GM12878 (cell line): ENCODE data around the gene MFNG. TPM values are rescaled to one million over a fixed set of nuclear protein-coding genes. Genes with fewer than 3 reads are reported as not detected.

Experiments
- ATAC-seq: fragments of 200-7000 bp; cut with Tn5 transposase; 3 replicates; pipeline ENCODE4 v1.9.1; 2020; ENCODE audit warnings: mild to moderate bottlenecking, moderate library complexity
- BruUV-seq: library from RNA; stranded (reverse); fragments of 400-500 nt; replicated peaks from 2 replicates; lab custom pipeline; 2021; lab: Mats Ljungman, UMichigan
- CTCF ChIA-PET: fragments of 300-600 bp; sonication (Branson Sonifier 250); formaldehyde crosslinking; extraction: SDS; loops from one replicate; lab custom pipeline; 2021; ENCODE audit warnings: inconsistent platforms; lab: Yijun Ruan, JAX
- POLR2A ChIA-PET: fragments of 350-600 bp; formaldehyde crosslinking; extraction: SDS; loops from one replicate; lab custom pipeline; 2021; ENCODE audit warnings: inconsistent platforms; lab: Charles Lee
- RAD21 ChIA-PET: fragments of 300-600 bp; sonication (Branson Sonifier 250); formaldehyde crosslinking; loops from one replicate; lab custom pipeline; 2023; ENCODE audit warnings: antibody characterized with exemption; ENCODE audit not compliant: unreplicated experiment; lab: Charles Lee
- SMC1A ChIA-PET: fragments of 300-600 bp; sonication (Branson Sonifier 250); formaldehyde crosslinking; loops from one replicate; lab custom pipeline; 2023; ENCODE audit not compliant: unreplicated experiment, uncharacterized antibody; lab: Charles Lee
- DNase-seq: peaks from one replicate; pipeline ENCODE4 v3.0.0-alpha.2; 2011; ENCODE audit warnings: low read depth, low spot score
- FAIRE-seq: peaks from 3 replicates; lab custom pipeline; 2011; peaks lifted over from hg19 to GRCh38; lab: Jason Lieb, UNC
- H2AFZ ChIP-seq: 2 replicates; pipeline ENCODE4 v1.6.0; 2011; ENCODE audit warnings: low read depth, low read length, control low read depth; ENCODE audit not compliant: control insufficient read depth
- H3K27ac ChIP-seq: 2 replicates; pipeline ENCODE4 v1.5.1; 2011; ENCODE audit warnings: control low read depth; ENCODE audit not compliant: control insufficient read depth, insufficient read depth
- H3K27me3 ChIP-seq, 2 experiments: replicated peaks in 1 of 2; 2 replicates each; pipeline versions ENCODE4 v1.6.0 to v1.6.1; 2011; ENCODE audit warnings: low read length in 1 of 2; ENCODE audit not compliant: control insufficient read depth in 2 of 2, insufficient read depth in 2 of 2
- H3K36me3 ChIP-seq, 2 experiments: 2 replicates each; pipeline ENCODE4 v1.5.1; 2011; ENCODE audit warnings: low read length in 1 of 2; ENCODE audit not compliant: control insufficient read depth in 2 of 2, insufficient read depth in 2 of 2
- H3K4me1 ChIP-seq: 2 replicates; pipeline ENCODE4 v1.6.1; 2011; ENCODE audit warnings: mild to moderate bottlenecking, low read length, moderate library complexity, mixed read lengths; ENCODE audit not compliant: control insufficient read depth, insufficient read depth
- H3K4me2 ChIP-seq: 2 replicates; pipeline ENCODE4 v1.6.0; 2011; ENCODE audit warnings: control low read depth; ENCODE audit not compliant: control insufficient read depth, insufficient read depth
- H3K4me3 ChIP-seq: fragments of 200-600 bp; sonication (generic); 2 replicates; pipeline ENCODE4 v1.5.1; 2016
- H3K79me2 ChIP-seq: 2 replicates; pipeline ENCODE4 v1.6.0; 2011; ENCODE audit warnings: low read length; ENCODE audit not compliant: control insufficient read depth, insufficient read depth
- H3K9ac ChIP-seq: 2 replicates; pipeline ENCODE4 v1.8.0; 2011; ENCODE audit warnings: low read length, control low read depth, mixed read lengths; ENCODE audit not compliant: control insufficient read depth, insufficient read depth
- H3K9me3 ChIP-seq: replicated peaks from 3 replicates; pipeline ENCODE4 v1.5.1; 2011; ENCODE audit warnings: mild to moderate bottlenecking, low read length; ENCODE audit not compliant: control insufficient read depth, insufficient read depth
- H4K20me1 ChIP-seq: 2 replicates; pipeline ENCODE4 v1.6.0; 2011; ENCODE audit not compliant: control insufficient read depth, insufficient read depth
- CHD2 ChIP-seq: IDR thresholded peaks from 2 replicates; pipeline ENCODE4 v1.6.1; 2011; ENCODE audit warnings: low read depth, low read length, improper control_type of control experiment, borderline replicate concordance
- FOS ChIP-seq: IDR thresholded peaks from 3 replicates; pipeline ENCODE4 v1.6.1; 2011; ENCODE audit warnings: borderline replicate concordance; ENCODE audit not compliant: insufficient read length; ENCODE audit errors: extremely low read depth
- HDAC6 ChIP-seq: fragments of 200-600 bp; sonication (generic); IDR thresholded peaks from one replicate; pipeline ENCODE4 v1.8.0; 2017; ENCODE audit warnings: antibody characterized with exemption; ENCODE audit not compliant: unreplicated experiment
- NR2C1 ChIP-seq: fragments of 450-650 bp; IDR thresholded peaks from 2 replicates; pipeline ENCODE4 v1.6.1; 2017; ENCODE audit warnings: antibody characterized with exemption, mild to moderate bottlenecking, moderate library complexity
- RFX5 ChIP-seq: IDR thresholded peaks from 2 replicates; pipeline ENCODE4 v1.6.1; 2011; ENCODE audit warnings: low read depth, low read length, improper control_type of control experiment
- SPI1 ChIP-seq: IDR thresholded peaks from 2 replicates; pipeline ENCODE4 v1.6.1; 2011; ENCODE audit warnings: low read depth, mild to moderate bottlenecking, low read length, moderate library complexity, borderline replicate concordance; ENCODE audit not compliant: insufficient read depth
- WRNIP1 ChIP-seq: IDR thresholded peaks from 2 replicates; pipeline ENCODE4 v1.6.1; 2011; ENCODE audit warnings: low read depth, low read length, improper control_type of control experiment, borderline replicate concordance
- ZBED1 ChIP-seq: IDR thresholded peaks from 2 replicates; pipeline ENCODE4 v1.6.1; 2016; ENCODE audit warnings: borderline replicate concordance
- WGBS: methylation state at CpG from one replicate; pipeline ENCODE4 v1.1.6; 2016; ENCODE audit warnings: low lambda C conversion rate; ENCODE audit not compliant: insufficient replicate concordance, insufficient coverage; ENCODE audit errors: missing lambda C conversion rate; 5-methylcytosine and 5-hydroxymethylcytosine counted together
- in situ Hi-C: fragments of 300-500 bp; cut with MboI; formaldehyde crosslinking; loops from 9 replicates; pipeline ENCODE4 v1.14.3; 2018; ENCODE audit warnings: mixed read lengths
- intact Hi-C: fragments of 100-400 bp; cut with micrococcal nuclease; formaldehyde crosslinking; loops from one replicate; pipeline ENCODE4 v1.14.2; 2022; ENCODE audit not compliant: unreplicated experiment
- polyA plus RNA-seq, 11 experiments: library from polyadenylated mRNA; depleted of rRNA in 4 of 11; unstranded in 6 of 11; stranded (reverse) in 5 of 11; fragments of >200 nt; fragmentation: Nextera tagmentation in 4 of 11; fragmentation: Illumina TruSeq in 1 of 11; extraction: Ambion mirVana in 4 of 11; extraction: Trizol in 1 of 11; gene quantifications; 1 replicate in 1 of 11; 2 replicates in 10 of 11; pipeline versions ENCODE4 v1.2.1 to v1.2.3, GENCODE V29; 2011 to 2016; ENCODE audit warnings: inconsistent platforms in 2 of 11, missing spikeins in 2 of 11, low read depth in 1 of 11
- total RNA-seq, 4 experiments: library from RNA; depleted of rRNA in 3 of 4; stranded (reverse); fragments of >200 nt in 3 of 4; fragmentation: Illumina TruSeq in 1 of 4; extraction: Trizol in 1 of 4; gene quantifications; 2 replicates each; pipeline versions ENCODE4 v1.2.1 to v1.2.3, GENCODE V29; 2013 to 2021
- TF ChIP-seq, protein P1 (sequence below): IDR thresholded peaks from 2 replicates; pipeline ENCODE4 v1.6.1; 2012; ENCODE audit warnings: improper control_type of control experiment, low read depth, low read length; ENCODE audit not compliant: insufficient replicate concordance

MFNG gene
- total and polyA plus RNA-seq, 10 of the 15 experiments (the other 5 are each of a cell fraction or from before 2014, with no cell fraction given): 11.5 to 117 (median 68.5) TPM

DNA sequence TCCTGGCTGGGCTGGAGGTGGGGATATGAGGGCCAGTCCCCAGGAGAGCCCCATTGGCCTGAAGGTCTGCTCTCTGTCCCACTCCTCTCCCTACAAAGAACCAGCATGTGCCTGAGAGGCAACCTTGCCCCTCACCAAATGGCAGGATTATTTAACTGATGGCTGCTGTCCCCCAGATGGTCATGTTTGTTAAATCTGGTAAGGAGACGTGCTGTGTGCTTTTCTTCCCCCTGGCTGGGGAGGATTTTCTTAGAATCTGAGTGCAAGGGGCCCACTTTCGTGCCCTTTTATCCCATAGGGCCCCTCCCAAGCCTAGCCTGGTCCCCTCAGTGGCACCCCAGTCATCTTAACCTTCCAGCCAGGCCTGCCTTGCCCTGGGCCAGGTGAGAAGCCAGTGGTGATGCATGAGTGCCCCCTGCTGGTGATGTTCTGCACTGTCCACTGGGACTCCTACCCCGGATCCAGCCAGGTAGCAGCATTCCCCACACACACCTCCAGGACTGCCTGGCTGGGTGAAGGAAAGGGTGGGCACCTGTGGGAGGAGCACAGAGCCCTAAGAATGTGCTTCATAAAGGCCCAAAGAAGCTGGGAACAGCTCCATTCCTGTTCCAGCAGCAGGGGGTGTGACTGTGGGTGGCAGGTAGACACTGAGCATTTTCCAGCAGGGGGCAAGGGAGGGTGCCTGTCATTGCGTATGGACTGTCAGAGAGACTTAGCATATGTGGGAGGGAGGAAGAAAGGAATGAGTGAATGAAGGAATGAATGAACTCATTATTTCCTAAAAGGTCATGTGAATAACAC lies 28.9 kb downstream of the MFNG start (continued):
- TF ChIP-seq, protein P1, sequence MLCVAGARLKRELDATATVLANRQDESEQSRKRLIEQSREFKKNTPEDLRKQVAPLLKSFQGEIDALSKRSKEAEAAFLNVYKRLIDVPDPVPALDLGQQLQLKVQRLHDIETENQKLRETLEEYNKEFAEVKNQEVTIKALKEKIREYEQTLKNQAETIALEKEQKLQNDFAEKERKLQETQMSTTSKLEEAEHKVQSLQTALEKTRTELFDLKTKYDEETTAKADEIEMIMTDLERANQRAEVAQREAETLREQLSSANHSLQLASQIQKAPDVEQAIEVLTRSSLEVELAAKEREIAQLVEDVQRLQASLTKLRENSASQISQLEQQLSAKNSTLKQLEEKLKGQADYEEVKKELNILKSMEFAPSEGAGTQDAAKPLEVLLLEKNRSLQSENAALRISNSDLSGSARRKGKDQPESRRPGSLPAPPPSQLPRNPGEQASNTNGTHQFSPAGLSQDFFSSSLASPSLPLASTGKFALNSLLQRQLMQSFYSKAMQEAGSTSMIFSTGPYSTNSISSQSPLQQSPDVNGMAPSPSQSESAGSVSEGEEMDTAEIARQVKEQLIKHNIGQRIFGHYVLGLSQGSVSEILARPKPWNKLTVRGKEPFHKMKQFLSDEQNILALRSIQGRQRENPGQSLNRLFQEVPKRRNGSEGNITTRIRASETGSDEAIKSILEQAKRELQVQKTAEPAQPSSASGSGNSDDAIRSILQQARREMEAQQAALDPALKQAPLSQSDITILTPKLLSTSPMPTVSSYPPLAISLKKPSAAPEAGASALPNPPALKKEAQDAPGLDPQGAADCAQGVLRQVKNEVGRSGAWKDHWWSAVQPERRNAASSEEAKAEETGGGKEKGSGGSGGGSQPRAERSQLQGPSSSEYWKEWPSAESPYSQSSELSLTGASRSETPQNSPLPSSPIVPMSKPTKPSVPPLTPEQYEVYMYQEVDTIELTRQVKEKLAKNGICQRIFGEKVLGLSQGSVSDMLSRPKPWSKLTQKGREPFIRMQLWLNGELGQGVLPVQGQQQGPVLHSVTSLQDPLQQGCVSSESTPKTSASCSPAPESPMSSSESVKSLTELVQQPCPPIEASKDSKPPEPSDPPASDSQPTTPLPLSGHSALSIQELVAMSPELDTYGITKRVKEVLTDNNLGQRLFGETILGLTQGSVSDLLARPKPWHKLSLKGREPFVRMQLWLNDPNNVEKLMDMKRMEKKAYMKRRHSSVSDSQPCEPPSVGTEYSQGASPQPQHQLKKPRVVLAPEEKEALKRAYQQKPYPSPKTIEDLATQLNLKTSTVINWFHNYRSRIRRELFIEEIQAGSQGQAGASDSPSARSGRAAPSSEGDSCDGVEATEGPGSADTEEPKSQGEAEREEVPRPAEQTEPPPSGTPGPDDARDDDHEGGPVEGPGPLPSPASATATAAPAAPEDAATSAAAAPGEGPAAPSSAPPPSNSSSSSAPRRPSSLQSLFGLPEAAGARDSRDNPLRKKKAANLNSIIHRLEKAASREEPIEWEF: no peak
- TF ChIP-seq, all 136 proteins: peak for 10

DNA sequence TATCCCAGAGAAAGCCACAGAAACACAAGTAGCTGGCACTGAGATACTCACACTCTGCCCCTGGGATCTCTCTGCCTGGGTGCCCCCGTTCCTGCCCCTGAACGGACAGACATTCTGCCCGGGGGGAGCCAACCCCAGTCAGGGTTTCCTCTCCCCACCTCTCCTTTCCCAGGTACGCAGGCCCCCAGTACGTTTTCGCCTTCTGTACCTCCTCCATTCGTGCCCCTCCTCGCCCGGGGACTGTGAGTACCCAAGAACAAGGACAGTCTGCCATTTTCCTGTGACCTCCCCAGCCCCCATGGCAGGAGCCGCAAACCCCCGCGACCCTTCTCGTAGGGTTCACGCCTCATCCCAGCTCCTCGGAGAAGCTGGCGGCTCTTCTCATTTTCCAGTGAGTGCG lies 29.8 kb downstream of the MFNG start:
- DNase-seq: no peak
- Histone ChIP-seq H4K20me1 (0 out of 2 replicates have a peak, but pooled peaks cover 2% of the 10 kb centered on the region), H3K79me2 (no peaks in the 10 kb centered on the region), H3K9ac (no peak overlapping the region), H3K27me3 (no peaks in the 10 kb centered on the region), H3K9me3 (no peaks in the 10 kb centered on the region), H3K36me3 (no peaks in the 10 kb centered on the region), H2AFZ (no peak overlapping the region), H3K27ac (no peak overlapping the region), H3K4me2 (no peak overlapping the region), H3K4me1 (no peaks in the 10 kb centered on the region), H3K4me3 (no peak overlapping the region)
- ChIA-PET POLR2A (no interaction called here), CTCF (interaction anchor here (0.6 to 6.1 kb wide), 10 partner anchors 28 to 375 kb away, joined by 3 to 90 read pairs (median 3); no protein-coding TSS in a partner anchor), RAD21 (interaction anchor here (0.8 to 4.4 kb wide), 2 partner anchors 140 to 192 kb away, joined by 3 to 44 read pairs; no protein-coding TSS in a partner anchor), SMC1A (interaction anchor here (0.8 to 5.4 kb wide), 3 partner anchors 14 to 196 kb away, joined by 3 to 21 read pairs (median 3); no protein-coding TSS in a partner anchor)
- WGBS: 63% methylated on average over 11 of the region's 17 CpGs
- TF ChIP-seq RFX5: no peak
- no peak for TF ChIP-seq ZBED1
- no peak for TF ChIP-seq FOS
- no peak for TF ChIP-seq HDAC6
- no peak for TF ChIP-seq CHD2
- TF ChIP-seq WRNIP1: no peak
- TF ChIP-seq NR2C1: no peak
- no peak for TF ChIP-seq SPI1
- no peak for FAIRE-seq
- no peak for ATAC-seq
- no TSS peak for BruUV-seq
- in situ Hi-C loops (loop anchor here (5.0 kb wide), 2 partner anchors 139 to 194 kb away; no protein-coding TSS in a partner anchor), intact Hi-C loops (no loop called here)
